HG03066 (cell line): Measurements from ENCODE around the gene TINAG.
"Not testable (repeated sequence)": the region's sequence is repeated elsewhere in the genome, so short reads cannot be mapped to it uniquely, and the experiment has no call there.

Experiments
- ATAC-seq: cut with Tn5 transposase; IDR thresholded peaks from one replicate; pipeline ENCODE4 v1.9.1; 2021; ENCODE audit warnings: low read depth; ENCODE audit not compliant: unreplicated experiment

TINAG gene

DNA sequence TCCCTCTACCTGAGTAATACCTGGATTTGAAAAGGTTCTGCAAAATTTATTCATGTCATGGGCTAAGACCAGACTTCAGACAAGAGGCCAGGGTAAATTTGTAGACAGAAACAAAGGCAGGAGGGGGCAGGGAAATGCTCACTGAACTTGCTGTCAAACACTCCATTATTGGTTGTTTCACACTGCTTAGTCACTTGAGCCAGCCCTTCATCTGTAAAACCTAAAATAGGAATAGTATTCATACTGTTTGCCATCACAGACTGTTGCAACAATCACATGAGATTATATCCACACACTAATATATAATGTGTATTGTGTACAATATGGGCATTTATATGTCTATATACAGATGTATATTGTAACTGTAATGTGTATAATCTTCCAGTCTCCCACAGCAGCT, 6.5 kb upstream of the TINAG start:
- no peak for ATAC-seq

DNA sequence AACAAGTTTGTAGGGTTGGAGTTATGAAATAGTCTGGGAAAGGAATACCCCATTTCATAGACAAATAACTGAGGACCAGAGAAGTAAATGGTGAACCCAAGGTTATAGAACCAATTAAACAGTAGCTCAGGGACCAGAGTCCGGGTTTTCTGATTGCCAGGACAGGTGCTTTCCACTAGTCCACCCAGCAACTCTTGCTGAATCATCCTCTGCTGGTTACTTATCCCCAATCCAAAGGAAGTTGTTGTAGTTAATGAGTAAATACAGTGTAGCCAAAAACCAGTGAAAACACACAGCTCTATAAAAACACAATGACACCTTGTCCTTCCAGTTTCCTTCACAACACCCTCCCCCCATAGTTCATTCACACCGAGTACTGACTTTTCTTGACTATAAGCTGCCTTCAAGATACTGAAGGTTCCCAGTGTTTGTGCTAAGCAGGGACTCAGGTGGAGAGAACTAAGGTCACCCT, 766 bp upstream of the TINAG start:
- peak; percentile 52 for ATAC-seq

DNA sequence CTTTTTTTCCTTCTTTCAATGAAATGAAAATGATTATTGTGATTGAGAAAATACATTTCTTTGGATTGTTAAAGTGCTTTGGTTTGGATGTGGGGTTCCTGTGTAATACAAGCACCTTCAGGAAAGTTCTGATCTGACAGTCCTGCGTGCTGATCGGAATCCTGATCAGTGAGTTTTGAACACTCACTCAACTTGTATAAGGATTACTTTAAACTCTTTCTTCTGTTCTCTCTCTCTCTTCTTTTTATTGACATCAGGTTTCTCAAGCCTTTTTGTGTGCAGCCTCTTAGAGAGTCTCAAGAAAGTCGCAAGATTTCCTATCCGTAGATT, 710 bp downstream of the TINAG start:
- no peak for ATAC-seq

DNA sequence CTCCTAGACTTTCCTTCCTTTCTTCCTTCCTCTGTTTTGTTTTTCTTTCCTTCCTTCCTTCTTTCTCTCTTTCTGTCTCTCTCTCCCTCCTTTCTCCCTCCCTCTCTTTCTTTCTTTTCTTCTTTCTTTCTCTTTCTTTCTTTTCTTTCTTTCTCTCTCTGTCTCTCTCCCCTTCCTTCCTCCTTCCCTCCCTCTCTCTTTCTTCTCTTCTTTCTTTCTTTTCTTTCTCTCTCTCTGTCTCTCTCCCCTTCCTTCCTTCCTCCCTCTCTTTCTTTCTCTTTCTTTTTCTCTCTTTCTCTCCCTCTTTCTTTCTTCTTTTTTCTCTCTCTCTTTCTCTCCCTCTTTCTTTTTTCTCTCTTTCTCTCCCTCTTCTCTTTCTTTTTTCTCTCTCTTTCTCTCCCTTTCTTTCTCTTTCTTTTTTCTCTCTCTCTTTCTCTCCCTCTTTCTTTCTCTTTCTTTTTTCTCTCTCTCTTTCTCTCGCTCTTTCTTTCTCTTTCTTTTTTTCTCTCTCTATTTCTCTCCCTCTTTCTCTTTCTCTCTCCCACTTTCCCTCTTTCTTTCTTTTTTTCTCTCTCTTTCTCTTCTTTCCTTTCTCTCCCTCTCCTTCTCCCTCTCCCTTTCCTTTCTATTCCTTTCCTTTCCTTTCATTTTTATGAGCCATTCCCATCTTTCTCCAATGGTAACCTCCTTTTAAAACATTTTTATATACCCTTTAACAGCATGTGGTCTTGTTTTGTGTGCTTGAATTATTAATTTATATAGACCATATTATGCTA, 2.3 kb downstream of the TINAG start:
- ATAC-seq: no peak

DNA sequence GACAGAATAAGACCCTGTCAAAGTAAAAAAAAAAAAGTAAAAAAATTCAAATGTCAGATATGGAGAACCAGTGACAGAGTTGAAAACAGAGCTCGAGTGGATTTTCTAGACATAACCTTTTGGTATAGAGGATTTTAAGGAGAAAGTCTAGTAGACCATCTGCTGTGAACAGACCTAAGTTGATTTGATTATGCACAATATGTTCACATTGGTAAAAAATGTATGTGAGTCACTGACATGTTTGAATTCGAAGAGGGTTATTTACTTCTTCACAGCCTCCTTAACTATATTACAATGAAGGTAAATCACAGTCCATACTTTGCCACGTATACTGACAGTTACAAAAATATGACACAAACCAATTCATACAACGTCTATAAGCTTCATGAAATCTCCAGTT, 7.4 kb downstream of the TINAG start:
- ATAC-seq: no peak

DNA sequence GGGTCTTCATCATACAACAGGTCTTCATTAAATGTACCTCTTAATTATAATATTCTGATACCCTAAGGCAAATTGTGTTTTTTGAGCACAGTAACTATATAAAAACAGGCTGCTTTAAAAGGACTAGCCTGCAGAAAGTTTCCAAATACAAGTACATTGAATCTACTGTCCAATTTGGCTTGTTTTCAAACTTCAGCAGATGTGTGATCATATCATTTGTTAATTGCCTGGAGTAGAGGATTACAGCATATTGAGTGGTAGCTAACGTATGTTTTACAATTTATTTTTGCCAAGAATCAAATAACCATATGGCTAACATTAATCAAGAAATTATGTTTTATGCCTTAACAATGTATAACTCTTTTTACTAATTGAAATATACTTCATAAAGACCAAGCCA, 12.6 kb downstream of the TINAG start:
- no peak for ATAC-seq

DNA sequence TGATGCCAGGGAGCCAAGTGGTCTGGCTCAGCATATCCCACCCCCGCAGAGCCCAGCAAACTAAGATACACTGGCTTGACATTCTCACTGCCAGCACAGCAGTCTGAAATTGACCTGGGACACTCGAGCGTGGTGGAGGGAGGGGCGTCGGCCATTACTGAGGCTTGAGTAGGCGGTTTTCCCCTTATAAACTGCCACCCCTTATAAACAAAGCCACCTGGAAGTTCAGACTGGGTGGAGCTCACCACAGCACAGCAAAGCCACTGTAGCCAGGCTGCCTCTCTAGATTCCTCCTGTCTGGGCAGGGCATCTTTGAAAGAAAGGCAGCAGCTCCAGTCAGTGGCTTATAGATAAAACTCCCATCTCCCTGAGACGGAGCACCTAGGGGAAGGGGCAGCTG, 19.4 kb downstream of the TINAG start:
- ATAC-seq: no peak

DNA sequence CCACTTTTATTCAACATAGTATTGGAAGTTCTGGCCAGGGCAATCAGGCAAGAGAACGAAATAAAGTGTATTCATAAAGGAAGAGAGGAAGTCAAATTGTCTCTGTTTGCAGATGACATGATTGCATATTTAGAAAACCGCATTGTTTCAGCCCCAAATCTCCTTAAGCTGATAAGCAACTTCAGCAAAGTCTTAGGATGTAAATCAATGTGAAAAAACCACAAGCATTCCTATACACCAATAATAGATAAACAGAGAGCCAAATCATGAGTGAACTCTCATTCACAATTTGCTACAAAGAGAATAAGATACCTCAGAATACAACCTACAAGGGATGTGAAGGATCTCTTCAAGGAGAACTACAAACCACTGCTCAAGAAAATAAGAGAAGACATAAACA, 23.3 kb downstream of the TINAG start:
- ATAC-seq: not testable (repeated sequence)

DNA sequence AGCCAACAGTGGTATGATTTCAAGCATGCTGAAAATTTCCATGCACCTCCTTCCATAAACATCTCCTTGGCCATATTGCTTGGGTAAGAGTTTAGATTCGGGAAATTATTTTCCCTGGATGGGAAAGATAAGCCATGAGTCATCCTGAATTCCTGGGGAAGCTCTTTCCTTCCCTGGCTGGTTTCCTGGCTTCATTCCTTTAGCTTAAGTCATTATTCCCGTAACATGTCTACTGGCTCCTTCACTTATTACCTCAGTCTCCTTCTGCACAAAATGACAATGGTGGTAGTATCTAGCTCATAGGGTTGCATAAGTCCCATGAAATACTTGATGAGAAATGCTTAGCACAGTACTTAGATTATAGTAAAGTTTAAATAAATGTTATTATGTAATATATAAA, 27.6 kb downstream of the TINAG start:
- no peak for ATAC-seq

DNA sequence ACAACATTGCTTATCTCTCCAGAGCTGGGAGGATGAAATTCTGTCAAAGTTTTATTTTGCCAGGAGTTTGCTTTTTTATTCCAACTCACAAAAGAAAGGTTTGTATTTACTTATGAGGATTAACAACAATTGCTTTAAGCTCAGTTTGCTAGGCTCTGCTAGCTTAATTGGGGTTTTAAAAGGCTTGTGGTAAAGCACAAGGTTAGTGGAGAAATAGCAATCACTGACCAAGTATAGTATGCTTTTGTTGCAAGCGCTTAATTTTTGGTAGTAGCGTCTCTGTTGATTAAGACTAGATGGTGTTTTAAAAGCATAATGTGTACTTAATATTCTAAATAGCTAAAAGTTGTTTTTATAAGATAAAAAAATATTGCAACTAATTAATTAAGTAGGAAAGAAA, 45.7 kb downstream of the TINAG start:
- no peak for ATAC-seq

DNA sequence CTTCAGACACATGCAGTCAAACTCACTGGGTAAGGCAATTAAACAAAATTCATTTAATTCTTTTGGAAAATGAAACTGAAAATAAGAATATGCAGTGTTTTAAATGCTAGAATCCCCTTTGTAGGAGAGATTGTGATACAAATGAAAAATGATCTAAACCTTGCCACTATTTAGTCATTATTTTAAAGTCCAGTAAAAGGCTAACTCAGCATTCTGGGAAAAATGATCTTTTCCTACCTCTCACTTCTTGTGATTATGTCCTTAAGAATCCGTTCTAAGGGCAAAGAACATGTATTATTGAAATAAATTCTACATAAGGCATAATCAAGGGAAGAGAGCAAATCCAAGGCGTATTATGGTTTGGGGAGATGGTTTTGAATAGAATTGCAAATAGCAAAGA, 46.4 kb downstream of the TINAG start:
- ATAC-seq: no peak

DNA sequence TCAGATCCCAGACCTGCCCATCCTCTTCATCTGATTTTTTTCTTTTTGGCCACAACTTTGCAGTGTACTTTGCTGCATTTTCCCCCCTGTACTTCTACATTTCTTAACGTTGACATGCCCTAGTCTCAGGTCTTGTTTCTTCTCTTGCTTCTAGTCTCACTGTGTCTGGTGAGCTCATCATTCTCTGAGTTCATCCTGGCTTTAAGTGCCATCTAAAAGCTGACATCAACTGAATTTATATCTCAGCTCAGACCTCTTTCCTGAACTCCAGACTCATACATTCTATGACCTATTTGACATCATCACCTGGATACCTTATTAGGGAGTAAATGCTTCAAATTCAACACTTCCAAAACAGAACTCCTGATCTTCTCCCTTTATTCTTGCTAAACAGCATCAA, 48.9 kb downstream of the TINAG start:
- ATAC-seq: no peak

DNA sequence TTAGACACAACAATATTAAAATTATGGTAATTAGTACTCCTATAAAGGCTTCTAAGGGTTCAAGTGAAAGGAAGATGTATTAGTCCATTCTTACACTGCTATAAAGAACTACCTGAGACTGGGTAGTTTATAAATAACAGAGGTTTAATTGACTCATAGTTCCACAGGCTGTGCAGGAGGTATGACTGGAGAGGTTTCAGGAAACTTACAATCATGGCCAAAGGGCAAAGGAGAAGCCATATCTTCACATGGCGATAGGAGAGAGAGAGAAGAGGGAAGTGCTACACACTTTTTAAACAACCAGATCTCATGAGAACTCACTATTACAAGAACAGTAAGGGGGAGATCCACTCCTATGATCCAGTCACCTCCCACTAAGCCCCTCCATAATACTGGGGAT, 52.9 kb downstream of the TINAG start:
- no peak for ATAC-seq

DNA sequence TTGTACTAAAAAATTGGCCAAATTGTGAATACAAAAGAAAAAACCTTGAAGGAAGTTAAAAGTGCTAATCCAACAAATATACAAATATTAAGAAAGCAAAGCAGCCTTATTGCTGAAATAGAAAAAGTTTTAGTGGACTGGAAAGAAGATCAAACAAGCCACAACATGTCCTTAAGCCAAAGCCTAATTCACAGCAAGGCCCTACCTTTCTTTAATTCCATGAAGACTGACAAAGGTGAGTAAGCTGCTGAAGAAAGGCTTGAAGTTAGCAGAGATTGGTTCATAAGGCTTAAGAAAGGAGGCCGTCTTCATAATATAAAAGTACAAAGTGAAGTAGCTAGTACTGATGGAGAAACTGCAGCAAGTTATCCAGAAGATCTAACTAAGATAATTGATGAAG, 53.5 kb downstream of the TINAG start:
- no peak for ATAC-seq

DNA sequence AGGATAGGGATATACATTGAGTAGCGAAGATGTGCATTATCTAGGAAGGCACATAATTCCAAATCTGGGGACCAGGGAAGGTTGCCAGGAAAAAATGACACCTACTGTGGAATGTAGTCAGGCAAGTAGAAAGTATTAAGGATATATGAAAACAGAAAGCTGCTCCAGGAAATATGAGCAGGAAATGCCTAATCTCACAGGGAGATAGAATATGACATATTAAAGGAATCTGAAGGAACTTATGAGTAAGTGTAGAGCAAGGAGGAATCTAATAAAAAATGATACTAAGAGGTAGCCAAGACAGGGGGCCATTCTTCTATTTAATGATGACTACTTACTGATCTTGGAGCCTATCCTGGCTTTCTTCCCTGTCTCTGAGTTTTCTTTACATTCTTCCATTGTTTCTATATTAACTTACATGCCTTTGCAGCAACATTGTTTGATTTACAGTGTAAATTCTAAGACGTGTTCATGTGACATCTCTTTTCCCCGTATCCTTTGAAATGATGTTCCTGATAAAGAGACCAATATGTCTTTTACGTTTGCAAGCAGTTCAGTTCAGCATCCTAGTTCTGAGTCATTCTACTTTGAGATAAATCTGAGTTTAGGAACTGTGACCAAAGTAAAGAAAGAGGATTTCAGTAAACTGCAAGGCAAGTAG, 58.6 kb downstream of the TINAG start:
- no peak for ATAC-seq

DNA sequence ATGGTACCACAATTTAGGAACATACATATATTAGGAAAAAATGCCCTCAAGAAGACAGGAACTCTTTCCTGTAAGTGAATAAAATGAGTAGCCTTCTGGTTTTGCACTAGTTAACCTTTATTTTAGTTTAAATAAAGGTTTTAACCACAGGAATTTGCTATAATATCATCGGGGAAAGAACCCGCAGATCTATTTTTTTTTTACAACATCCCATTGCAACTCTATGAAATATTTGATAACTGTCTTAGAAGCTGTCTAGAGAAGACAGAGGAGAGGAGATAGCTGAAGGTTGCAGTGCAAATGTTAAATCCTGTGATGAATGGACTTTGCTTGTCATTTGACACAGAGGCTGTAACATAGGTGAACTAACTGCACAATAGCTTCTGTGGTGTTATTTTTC, 69.5 kb downstream of the TINAG start:
- ATAC-seq: no peak

DNA sequence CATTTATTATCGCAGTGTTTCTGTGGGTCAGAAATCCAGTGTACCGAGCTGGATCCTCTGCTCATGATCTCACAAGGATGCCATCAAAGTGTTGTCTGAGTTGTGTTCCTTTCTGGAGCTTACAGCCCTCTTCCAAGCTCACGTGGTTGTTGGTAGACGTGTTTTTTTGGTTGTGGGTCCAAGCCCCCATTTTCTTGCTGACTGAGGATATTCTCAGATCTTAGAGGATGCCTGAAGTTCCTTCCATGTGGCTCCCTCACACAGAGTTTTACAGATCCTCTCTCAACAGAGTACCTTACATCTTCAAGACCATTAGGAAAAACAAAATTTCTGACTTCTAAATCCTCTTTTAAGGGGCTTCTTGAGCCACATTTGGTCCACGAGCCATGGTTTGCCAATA, 78.1 kb downstream of the TINAG start:
- no peak for ATAC-seq

DNA sequence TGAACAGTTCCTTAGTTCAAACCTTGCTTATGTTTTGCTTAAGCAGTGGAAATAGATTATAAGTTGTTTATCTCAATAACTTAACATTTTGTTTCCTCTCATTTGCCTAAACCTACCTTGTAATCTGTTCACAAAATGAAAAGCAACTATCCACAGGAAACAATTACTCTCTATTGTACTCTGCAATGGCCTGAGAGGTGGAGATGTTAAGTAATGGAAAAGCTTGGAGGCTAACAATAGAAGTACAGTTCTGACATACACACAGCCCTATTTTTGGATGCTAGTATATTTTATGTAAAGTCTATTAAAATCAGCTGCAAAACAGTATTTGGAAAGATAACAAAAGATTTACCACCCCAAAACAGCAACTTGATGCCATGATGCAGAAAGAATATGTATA, 82.1 kb downstream of the TINAG start:
- no peak for ATAC-seq

DNA sequence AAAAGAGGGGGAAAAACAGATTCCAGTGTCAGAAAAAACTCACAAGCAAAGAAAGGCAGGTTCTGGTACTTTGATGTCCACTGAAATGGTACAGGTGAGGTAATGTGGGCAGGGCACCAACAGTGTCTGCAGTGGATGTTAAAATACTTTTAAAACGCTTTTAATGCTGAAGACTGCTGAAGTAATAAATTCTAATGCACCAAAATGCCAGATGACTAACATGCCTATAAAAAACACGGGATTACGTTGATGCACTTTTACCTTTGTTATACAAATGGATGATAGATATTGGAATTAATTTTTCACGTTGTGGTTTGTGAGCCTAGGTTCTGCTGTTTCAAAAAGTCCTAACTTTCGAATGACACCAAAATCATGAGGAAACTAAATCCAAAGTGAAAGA, 83.3 kb downstream of the TINAG start:
- no peak for ATAC-seq

DNA sequence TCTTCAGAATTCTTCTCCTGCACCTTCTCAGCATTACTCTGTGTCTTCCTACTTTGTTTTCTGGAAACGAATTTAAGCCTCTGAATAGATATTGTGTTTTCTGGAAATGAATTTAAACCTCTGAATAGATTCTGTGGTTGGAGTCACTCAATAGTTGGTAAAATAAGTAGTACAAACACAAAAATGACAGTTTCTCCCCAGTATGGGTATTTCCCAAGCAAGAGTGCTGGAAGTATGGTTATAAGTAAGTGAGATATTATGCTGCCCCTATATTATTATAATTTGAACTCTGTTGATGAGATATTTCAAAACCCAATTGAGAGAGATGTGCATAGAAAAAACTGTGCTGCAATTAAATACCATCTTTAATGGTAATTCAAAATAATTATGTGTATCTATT, 94.9 kb downstream of the TINAG start:
- no peak for ATAC-seq

DNA sequence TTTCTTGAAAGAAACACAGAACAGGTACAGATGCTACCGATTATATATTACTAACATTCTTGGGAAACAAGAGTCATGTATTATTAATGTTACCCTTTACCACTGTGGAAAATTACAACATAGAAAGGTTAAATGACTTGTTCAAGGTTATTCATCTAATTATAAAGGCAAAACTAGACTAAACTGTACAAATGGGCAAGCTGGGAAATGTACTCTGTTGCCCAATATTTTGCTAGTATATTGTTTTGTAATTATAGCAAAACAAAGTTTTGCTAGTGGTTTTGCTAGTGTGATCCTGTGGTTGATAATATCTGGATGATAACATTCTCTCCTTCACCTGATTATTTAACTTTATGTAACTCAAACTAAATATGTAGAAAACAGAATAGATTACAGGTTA, 96.5 kb downstream of the TINAG start:
- no peak for ATAC-seq

DNA sequence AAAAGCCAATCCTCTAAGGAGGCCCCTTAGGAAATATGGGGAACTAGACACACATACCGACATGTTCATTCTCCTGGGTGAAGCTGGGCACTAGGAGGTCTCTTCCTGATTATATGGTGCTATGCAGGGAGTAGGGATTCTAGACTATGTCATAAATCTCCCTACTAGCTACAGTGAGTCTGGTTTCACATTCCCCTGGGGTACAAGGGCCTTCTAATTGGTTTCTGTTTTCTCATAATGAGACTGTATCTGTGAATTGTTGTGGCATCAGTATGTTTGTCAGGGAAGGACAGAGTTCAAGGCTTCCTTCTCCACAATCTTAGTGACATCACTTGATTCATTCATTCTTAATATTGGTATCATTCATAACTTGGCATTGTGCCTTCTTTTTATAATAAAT, 103.5 kb downstream of the TINAG start:
- no peak for ATAC-seq

DNA sequence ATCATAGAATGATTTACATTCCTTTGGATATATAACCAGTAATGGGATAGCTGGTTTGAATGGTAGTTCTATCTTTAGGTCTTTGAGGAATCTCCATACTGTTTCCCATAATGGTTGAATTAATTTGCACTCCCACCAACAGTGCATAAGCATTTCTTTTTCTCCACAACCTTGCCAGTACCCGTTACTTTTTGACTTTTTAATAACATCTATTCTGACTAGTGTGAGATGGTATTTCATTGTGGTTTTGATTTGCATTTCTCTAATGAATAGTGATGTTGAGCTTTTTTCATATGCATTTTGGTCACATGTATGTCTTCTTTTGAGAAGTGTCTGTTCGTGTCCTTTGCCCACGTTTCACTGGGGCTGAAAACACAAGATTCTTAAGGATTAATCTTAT, 107.3 kb downstream of the TINAG start:
- ATAC-seq: no peak
